Measurements from ENCODE around the gene SLC23A2.
"Not testable (repeated sequence)": the region's sequence is repeated elsewhere in the genome, so short reads cannot be mapped to it uniquely, and the experiment has no call there.

SLC23A2 gene

DNA sequence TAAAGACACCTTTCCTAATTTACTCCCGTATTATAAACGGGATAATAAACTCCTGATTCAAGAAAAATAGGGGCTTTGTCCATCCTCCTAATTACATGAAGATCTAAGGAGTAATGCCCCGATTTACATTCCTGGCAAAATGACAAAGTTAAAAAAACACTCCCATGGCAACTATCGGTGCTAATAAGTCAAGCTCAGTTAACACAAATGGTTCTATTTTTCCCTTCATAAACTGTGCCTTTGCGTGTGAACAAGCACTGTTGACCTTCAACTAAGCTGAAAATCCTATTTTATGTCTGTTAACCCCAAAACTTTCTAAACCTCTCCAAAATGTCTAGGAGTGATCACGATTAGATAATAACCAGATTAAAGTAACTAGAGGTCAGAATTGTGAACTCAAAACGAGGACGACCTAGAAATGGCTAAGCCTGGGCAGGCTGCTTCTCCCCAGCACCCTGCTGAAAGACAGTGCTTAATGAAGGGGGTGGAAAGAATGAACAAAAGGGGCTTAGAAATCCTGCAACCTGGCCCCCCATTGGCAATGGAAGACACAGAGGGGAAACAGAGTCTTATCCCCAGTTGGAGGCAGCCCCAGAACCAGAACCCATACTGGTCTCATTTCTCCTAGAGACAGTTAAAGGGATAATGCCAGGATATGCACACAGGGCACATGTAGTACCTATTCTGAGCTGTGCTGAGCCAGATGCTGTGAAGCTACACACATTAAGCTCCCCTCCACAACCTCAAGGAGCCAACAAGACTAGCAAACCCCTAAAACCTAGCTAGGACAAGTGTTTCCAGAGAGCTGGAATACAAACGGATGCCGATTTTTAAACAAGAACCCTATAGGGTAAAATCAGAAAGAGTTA lies 23.0 kb downstream of the SLC23A2 start:
- Histone ChIP-seq H3K9me3 (replicated peaks; ENCODE audit: low read length) (no peaks in the 10 kb centered on the region), H3K4me2 (ENCODE audit: low read length) (no peak overlapping the region), H3K4me1 (ENCODE audit: control insufficient read depth, insufficient read depth, low read length) (peaks cover 9% of the 10 kb centered on the region), H3K27me3 (ENCODE audit: control insufficient read depth, insufficient read depth, low read length) (no peaks in the 10 kb centered on the region), H3K9ac (ENCODE audit: low read depth, low read length) (no peak overlapping the region), H3K36me3 (ENCODE audit: insufficient read depth, low read length) (no peaks in the 10 kb centered on the region), H3K4me3 (ENCODE audit: low read length) (no peak overlapping the region)

DNA sequence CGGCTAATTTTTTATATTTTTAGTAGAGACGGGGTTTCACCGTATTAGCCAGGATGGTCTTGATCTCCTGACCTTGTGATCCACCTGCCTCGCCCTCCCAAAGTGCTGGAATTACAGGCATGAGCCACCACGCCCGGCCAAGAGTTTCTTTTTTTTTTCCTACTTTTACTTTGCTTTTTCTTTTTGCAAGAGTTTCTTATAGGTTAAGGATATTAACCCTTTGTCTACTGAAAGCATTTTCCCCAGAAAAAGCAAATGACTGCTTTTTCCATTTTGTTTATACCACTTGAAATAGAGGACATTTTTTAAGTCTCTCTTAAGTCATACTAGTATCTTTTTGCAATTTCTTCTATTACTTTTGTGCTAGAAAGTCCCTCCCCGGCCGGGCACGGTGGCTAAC lies 25.3 kb downstream of the SLC23A2 start:
- not testable (repeated sequence) for H3K9ac ChIP-seq (ENCODE audit: low read depth, low read length); H3K4me3 ChIP-seq (ENCODE audit: low read length); H3K4me2 ChIP-seq (ENCODE audit: low read length); H3K36me3 ChIP-seq (ENCODE audit: insufficient read depth, low read length); H3K9me3 ChIP-seq (replicated peaks; ENCODE audit: low read length); H3K27me3 ChIP-seq (ENCODE audit: control insufficient read depth, insufficient read depth, low read length)
- peaks cover 16% of the 10 kb centered on the region for H3K4me1 ChIP-seq (ENCODE audit: control insufficient read depth, insufficient read depth, low read length)

DNA sequence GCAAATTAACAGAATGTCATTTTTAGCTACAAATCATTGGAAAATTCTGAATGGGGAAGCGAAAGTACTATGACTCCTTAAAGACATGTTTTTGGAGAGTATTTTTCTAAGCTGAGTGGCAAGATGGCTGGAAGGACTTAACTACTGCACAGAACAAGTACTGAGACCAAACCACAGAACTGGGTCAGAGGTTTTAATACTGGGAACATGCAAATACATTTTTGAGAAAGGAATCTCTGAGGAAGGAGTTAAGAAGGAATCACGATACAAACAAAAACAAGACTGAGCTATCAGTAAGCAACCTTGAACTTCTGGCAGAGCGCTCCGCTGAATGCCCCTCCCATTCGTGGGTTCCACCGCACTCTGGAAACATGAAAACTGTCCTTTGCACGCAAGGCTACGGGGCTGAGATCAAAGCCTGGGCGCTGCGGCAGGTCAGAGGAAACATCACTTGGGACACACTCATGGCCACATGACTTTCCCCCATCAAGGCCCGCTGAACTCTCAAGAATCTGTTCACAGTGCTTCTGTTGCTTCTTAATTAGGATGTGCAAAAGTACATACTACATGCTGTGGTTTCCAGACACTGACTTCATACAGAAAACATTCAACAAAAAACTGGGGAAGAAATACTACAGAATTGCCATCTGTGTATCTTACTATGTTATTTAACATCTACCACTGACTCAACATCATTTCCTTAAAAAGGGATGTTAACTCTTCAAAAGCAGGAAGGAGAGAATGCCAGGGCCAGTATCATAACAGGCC lies 27.8 kb downstream of the SLC23A2 start:
- no peaks in the 10 kb centered on the region for H3K9me3 ChIP-seq (replicated peaks; ENCODE audit: low read length)
- no peaks in the 10 kb centered on the region for H3K27me3 ChIP-seq (ENCODE audit: control insufficient read depth, insufficient read depth, low read length)
- H3K4me1 ChIP-seq (ENCODE audit: control insufficient read depth, insufficient read depth, low read length), result peaks cover 16% of the 10 kb centered on the region
- no peaks in the 10 kb centered on the region for H3K36me3 ChIP-seq (ENCODE audit: insufficient read depth, low read length)
- H3K4me2 ChIP-seq (ENCODE audit: low read length), result peak overlapping the region; percentile 66
- H3K4me3 ChIP-seq (ENCODE audit: low read length), result peak overlapping the region; percentile 62
- peak overlapping the region; percentile 31 for H3K9ac ChIP-seq (ENCODE audit: low read depth, low read length)

DNA sequence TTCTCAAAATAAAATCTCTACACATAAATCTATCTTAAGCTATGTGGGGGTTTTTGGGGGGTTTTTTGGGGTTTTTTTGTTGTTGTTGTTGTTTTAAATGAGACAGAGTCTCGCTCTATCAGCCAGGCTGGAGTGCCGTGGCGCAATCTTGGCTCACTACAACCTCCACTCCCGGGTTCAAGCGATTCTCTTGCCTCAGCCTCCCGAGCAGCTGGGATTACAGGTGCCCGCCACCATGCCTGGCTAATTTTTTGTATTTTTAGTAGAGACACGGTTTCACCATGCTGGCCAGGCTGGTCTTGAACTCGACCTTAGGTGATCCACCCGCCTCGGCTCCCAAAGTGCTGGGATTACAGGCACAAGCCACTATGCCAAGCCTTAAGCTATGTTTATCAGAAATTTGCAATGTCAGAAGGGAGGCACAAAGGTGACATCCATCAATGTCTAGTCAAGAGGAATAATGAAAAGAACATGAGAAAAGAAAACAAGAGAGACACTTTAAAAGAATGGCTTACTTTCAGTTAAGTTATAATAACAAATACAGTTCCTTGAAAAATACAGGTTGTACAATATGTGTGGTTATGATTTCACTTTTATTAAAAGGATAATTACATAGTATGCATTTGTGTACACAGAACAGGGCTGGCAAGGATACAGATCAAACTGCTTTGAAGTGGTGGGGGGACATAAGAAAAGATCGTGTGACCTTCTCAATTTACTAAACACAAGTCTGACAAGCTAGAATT lies 28.6 kb downstream of the SLC23A2 start:
- Histone ChIP-seq H3K9ac (ENCODE audit: low read depth, low read length) (peak overlapping the region; percentile 31), H3K4me3 (ENCODE audit: low read length) (peak overlapping the region; percentile 62), H3K4me1 (ENCODE audit: control insufficient read depth, insufficient read depth, low read length) (peaks cover 16% of the 10 kb centered on the region), H3K27me3 (ENCODE audit: control insufficient read depth, insufficient read depth, low read length) (no peaks in the 10 kb centered on the region), H3K9me3 (replicated peaks; ENCODE audit: low read length) (no peaks in the 10 kb centered on the region), H3K4me2 (ENCODE audit: low read length) (peak overlapping the region; percentile 66), H3K36me3 (ENCODE audit: insufficient read depth, low read length) (no peaks in the 10 kb centered on the region)

DNA sequence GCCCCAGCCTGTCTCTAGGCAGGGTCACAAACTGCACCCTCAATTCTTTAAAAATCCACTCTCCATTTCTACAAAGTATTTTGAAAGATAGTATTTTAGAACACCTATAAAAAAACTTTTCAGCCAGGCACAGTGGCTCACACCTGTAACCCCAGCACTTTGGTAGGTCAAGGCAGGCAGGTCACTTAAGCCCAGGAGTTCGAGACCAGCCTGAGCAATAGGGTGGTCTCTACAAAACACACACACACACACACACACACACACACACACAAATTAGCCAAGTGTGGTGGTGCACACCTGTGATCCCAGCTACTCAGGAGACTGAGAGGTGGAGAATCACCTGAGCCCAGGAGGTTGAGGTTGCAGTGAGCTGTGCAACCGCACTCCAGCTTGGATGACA lies 30.2 kb downstream of the SLC23A2 start:
- H3K9ac ChIP-seq (ENCODE audit: low read depth, low read length), result no peak overlapping the region
- H3K4me1 ChIP-seq (ENCODE audit: control insufficient read depth, insufficient read depth, low read length), result peaks cover 16% of the 10 kb centered on the region

DNA sequence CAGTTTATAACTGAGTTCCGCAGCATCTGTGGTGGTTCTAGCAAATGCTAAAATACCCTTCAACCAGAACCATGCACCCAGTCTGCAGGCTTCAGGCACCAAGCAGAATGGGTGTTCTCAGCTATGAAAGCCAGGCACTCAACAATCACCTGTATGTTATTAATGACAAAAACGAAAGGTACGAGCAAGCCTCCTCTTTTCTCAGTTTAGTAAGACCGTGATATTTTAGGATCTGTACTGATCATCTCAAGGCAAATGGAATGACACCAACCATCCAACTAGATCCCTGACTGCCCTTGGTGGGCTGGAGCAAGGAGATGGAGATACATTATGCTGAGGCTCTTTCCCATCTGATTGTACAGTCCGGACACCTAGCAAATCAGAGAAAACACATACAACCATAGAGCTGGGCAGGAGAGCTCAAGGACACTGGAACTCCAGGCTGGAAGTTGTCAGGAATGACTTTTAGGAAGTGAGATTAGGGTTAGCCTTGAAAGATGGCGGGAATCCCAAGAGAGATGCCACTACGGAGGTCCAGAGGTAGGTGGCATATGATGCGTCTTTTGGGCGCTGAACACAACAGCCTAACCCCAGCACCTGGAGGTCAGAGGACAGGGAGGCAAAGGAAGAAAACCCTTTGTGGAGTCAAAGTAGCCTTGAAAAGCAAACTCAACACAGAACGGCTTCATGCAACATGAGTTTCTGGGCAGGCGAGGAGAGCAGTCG lies 33.4 kb downstream of the SLC23A2 start:
- H3K4me1 ChIP-seq (ENCODE audit: control insufficient read depth, insufficient read depth, low read length), result peaks cover 3% of the 10 kb centered on the region
- H3K9me3 ChIP-seq (replicated peaks; ENCODE audit: low read length), result no peaks in the 10 kb centered on the region
- H3K9ac ChIP-seq (ENCODE audit: low read depth, low read length), result no peak overlapping the region
- no peak overlapping the region for H3K4me3 ChIP-seq (ENCODE audit: low read length)
- no peaks in the 10 kb centered on the region for H3K27me3 ChIP-seq (ENCODE audit: control insufficient read depth, insufficient read depth, low read length)
- no peaks in the 10 kb centered on the region for H3K36me3 ChIP-seq (ENCODE audit: insufficient read depth, low read length)
- no peak overlapping the region for H3K4me2 ChIP-seq (ENCODE audit: low read length)

More for the DNA sequence above, 30.2 kb downstream of the SLC23A2 start:
- no peaks in the 10 kb centered on the region for H3K36me3 ChIP-seq (ENCODE audit: insufficient read depth, low read length)
- H3K9me3 ChIP-seq (replicated peaks; ENCODE audit: low read length), result no peaks in the 10 kb centered on the region
- H3K4me2 ChIP-seq (ENCODE audit: low read length), result no peak overlapping the region
- no peak overlapping the region for H3K4me3 ChIP-seq (ENCODE audit: low read length)
- H3K27me3 ChIP-seq (ENCODE audit: control insufficient read depth, insufficient read depth, low read length), result no peaks in the 10 kb centered on the region

DNA sequence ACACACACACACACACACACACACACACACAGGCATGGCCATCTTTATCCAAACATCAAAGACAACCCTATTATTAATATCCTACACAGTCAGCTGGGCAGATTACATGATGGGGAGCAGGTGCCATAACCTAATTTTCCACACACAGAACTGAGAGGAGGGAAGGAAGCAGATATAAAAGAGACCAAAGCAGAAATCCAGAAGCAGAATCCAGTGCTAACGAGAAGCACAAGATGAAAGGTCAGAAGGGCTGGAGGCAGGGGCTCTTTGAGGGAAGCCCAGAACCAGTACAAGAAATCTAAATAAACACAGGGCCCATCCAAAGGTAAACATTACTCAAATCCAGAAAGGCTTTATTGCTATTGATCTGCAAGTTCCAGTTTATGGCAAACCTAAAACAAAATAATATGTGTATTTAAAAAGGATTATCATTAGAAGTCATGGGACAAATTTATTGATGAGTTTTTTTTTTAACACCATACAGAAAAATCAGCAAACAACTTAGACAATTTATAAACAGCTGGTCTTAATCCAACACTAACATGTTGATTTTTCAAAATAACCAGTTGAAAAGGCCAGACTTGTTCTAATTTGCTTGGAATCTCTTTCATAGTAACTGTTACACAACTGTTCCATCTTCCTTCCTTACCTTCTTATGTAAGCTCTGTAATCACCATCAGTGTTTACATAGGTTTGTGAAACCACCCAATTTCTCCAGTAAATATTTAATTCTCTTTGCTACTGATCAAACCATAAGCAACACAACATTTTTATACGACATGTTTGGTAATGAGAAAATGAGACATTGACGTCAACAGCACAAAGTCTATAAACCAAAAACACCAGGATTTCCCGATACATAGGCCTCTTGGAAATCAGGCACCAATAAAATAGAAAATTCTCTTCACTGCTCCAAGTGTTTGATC lies 34.2 kb downstream of the SLC23A2 start:
- Histone ChIP-seq H3K27me3 (ENCODE audit: control insufficient read depth, insufficient read depth, low read length) (no peaks in the 10 kb centered on the region), H3K4me3 (ENCODE audit: low read length) (no peak overlapping the region), H3K4me2 (ENCODE audit: low read length) (no peak overlapping the region), H3K4me1 (ENCODE audit: control insufficient read depth, insufficient read depth, low read length) (no peaks in the 10 kb centered on the region), H3K9ac (ENCODE audit: low read depth, low read length) (no peak overlapping the region), H3K9me3 (replicated peaks; ENCODE audit: low read length) (no peaks in the 10 kb centered on the region), H3K36me3 (ENCODE audit: insufficient read depth, low read length) (no peaks in the 10 kb centered on the region)

DNA sequence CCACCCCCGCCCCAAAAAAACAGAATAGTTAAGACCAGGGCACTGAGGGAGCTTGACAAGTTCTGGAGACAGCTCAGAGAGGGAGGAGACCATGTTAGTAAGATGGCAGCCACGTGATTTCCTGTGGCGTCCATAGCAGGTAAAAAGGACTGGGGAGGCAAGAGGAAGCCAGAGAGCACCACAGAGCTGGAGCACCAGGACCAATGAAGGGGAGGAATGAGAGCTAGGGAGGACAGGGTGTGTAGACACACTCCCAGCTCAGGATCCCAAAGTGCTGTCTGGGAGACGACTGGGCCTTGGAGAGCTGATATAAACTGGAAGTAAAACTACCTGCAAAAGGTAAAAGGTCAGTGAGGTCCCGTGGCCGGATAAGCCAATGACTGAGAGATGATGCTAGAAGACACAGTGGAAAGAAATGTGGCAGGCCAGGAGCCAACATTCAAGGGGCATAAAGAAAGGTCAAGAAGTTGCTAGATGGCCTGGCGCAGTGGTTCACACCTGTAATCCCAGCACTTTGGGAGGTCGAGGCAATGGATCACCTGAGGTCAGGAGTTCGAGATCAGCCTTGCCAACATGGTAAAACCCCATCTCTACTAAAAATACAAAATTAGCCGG lies 39.0 kb downstream of the SLC23A2 start:
- Histone ChIP-seq H3K9me3 (replicated peaks; ENCODE audit: low read length) (no peaks in the 10 kb centered on the region), H3K4me1 (ENCODE audit: control insufficient read depth, insufficient read depth, low read length) (peaks cover 2% of the 10 kb centered on the region), H3K4me2 (ENCODE audit: low read length) (no peak overlapping the region), H3K27me3 (ENCODE audit: control insufficient read depth, insufficient read depth, low read length) (no peaks in the 10 kb centered on the region), H3K4me3 (ENCODE audit: low read length) (no peak overlapping the region), H3K9ac (ENCODE audit: low read depth, low read length) (no peak overlapping the region), H3K36me3 (ENCODE audit: insufficient read depth, low read length) (no peaks in the 10 kb centered on the region)

DNA sequence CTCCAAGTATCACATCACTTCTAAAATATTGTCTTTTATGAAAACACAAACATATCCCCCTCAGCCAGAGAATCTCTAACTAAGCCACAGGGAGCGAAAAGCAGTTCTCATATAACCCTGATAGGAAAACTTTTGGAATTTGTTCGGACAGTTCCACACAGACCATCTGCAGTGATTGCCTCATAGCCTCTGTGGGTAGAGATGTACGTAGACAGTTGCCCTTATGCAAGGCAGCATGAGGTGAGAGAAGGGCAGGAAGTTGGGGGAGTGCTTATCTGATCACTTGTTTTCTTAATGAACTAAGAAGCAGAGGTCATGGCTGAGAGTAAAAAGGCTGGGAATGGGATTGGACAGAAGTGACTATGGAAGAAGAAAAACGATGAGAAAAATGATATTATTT lies 39.6 kb downstream of the SLC23A2 start:
- H3K4me2 ChIP-seq (ENCODE audit: low read length), result no peak overlapping the region
- no peaks in the 10 kb centered on the region for H3K36me3 ChIP-seq (ENCODE audit: insufficient read depth, low read length)
- no peaks in the 10 kb centered on the region for H3K9me3 ChIP-seq (replicated peaks; ENCODE audit: low read length)
- H3K4me1 ChIP-seq (ENCODE audit: control insufficient read depth, insufficient read depth, low read length), result peaks cover 2% of the 10 kb centered on the region
- H3K4me3 ChIP-seq (ENCODE audit: low read length), result no peak overlapping the region
- H3K27me3 ChIP-seq (ENCODE audit: control insufficient read depth, insufficient read depth, low read length), result no peaks in the 10 kb centered on the region
- no peak overlapping the region for H3K9ac ChIP-seq (ENCODE audit: low read depth, low read length)

DNA sequence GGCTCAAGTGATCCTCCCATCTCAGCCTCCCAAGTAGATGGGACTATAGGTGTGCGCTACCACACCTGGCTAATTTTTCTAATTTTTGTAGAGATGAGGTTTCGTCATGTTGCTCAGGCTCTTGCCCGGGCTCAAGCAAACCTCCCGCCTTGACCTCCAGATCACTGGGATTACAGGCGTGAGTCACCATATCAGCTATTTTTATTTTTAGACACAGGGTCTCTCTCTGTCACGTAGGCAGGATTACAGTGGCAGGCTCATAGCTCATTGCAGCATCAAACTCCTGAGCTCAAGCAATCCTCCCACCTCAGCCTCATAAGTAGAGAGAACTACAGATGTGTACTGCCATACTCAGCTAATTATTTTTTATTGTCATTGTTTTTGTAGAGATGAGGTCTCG lies 41.7 kb downstream of the SLC23A2 start:
- no peaks in the 10 kb centered on the region for H3K27me3 ChIP-seq (ENCODE audit: control insufficient read depth, insufficient read depth, low read length)
- H3K36me3 ChIP-seq (ENCODE audit: insufficient read depth, low read length), result no peaks in the 10 kb centered on the region
- no peak overlapping the region for H3K9ac ChIP-seq (ENCODE audit: low read depth, low read length)
- H3K4me3 ChIP-seq (ENCODE audit: low read length), result no peak overlapping the region
- H3K4me1 ChIP-seq (ENCODE audit: control insufficient read depth, insufficient read depth, low read length), result peaks cover 2% of the 10 kb centered on the region
- H3K9me3 ChIP-seq (replicated peaks; ENCODE audit: low read length), result no peaks in the 10 kb centered on the region
- H3K4me2 ChIP-seq (ENCODE audit: low read length), result no peak overlapping the region
